Natural killer cell treated with Interleukin-12 subunit alpha and Interleukin-12 subunit beta and Interleukin-15 and Interleukin-18, amount 100 ng/mL, for 72 hours (primary cell): ENCODE results near the gene CASP8AP2. TPM values are rescaled to one million over a fixed set of nuclear protein-coding genes. Genes with fewer than 3 reads are reported as not detected.
"Not testable (repeated sequence)": the region's sequence is repeated elsewhere in the genome, so short reads cannot be mapped to it uniquely, and the experiment has no call there.

ENCODE experiments used
- ATAC-seq, 2 donors: fragments of 150-1000 bp; cut with Tn5 transposase in 1 of 2; sonication (Bioruptor Pico), chemical (Tn5 transposase) in 1 of 2; 2 replicates each; pipeline ENCODE4 v1.10.0; 2021
- DNase-seq: peaks from one replicate; pipeline ENCODE4 v3.0.0; 2022; ENCODE audit warnings: low spot score
- H3K27ac Mint-ChIP-seq, 2 donors: 1 replicate in 1 of 2; 2 replicates in 1 of 2; pipeline ENCODE4 v1.8.0; 2022; ENCODE audit warnings: mixed read lengths in 2 of 2, mild to moderate bottlenecking in 1 of 2, moderate library complexity in 1 of 2
- H3K27me3 Mint-ChIP-seq, 2 donors: 1 replicate in 1 of 2; 2 replicates in 1 of 2; pipeline ENCODE4 v1.8.0; 2022; ENCODE audit warnings: mixed read lengths in 2 of 2
- H3K36me3 Mint-ChIP-seq: one replicate; pipeline ENCODE4 v1.8.0; 2022; ENCODE audit warnings: mixed read lengths
- H3K4me1 Mint-ChIP-seq, 2 donors: 1 replicate in 1 of 2; 2 replicates in 1 of 2; pipeline ENCODE4 v1.8.0; 2022; ENCODE audit warnings: low read depth in 2 of 2, mixed read lengths in 2 of 2, mild to moderate bottlenecking in 1 of 2
- H3K4me3 Mint-ChIP-seq: one replicate; pipeline ENCODE4 v1.8.0; 2022; ENCODE audit warnings: mixed read lengths
- H3K9me3 Mint-ChIP-seq: 2 replicates; pipeline ENCODE4 v1.8.0; 2022; ENCODE audit warnings: mixed read lengths
- total RNA-seq, 2 donors: library from RNA; stranded (reverse); gene quantifications; one replicate each; pipeline ENCODE4 v1.2.3, GENCODE V29; 2022

The CASP8AP2 gene
- 10 to 100 TPM; 20.3 to 33.1 TPM for total RNA-seq

- Mint-ChIP-seq H3K36me3 (peaks cover 6% of the 10 kb centered on the region), H3K4me1 (peaks cover 19 to 23% of the 10 kb centered on the region in 2 donors), H3K4me3 (peak within 1 kb of the TSS; percentile 94), H3K27me3 (no peaks in the 10 kb centered on the region), H3K27ac (peak within 1 kb of the TSS; percentile 83 to 98), H3K9me3 (no peaks in the 10 kb centered on the region)
- ATAC-seq = peak; percentile 98 to 99
- DNase-seq = peak; percentile 95
Measured at GRCh38 chr6:89829472-89830169, at the start of gene CASP8AP2. Gene CASP8AP2, plus strand, starts transcription at chr6:89829880.

- DNase-seq (no peak), ATAC-seq (no peak)
- Mint-ChIP-seq H3K27me3 (no peaks in the 10 kb centered on the region), H3K36me3 (peaks cover 49% of the 10 kb centered on the region), H3K27ac (no peak overlapping the region), H3K4me3 (no peak overlapping the region), H3K4me1 (no peaks in the 10 kb centered on the region), H3K9me3 (no peaks in the 10 kb centered on the region)
Measured at GRCh38 chr6:89781070-89782034, 48.3 kb upstream of the CASP8AP2 start.

DNA sequence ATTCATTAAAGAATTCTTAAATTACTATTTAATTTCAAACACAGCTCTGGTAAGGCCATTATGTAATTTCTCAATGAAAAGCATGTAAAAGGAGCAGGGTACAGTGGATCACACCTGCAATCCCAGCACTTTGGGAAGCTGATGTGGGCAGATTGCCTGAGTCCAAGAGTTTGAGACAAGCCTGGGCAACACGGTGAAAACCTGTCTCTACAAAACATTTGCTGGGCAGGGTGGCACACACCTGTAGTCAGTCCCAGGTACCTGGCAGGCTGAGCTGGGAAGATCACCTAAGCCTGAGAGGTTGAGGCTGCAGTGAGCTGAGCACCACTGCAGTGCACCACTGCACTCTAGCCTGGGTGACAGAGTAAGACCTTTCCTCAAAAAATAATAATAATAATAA, 47.5 kb upstream of the CASP8AP2 start:
- H3K4me1 Mint-ChIP-seq = no peaks in the 10 kb centered on the region
- ATAC-seq = no peak
- no peaks in the 10 kb centered on the region for H3K9me3 Mint-ChIP-seq
- H3K27me3 Mint-ChIP-seq = no peaks in the 10 kb centered on the region
- no peak overlapping the region for H3K4me3 Mint-ChIP-seq
- DNase-seq = no peak
- no peak overlapping the region for H3K27ac Mint-ChIP-seq
- peaks cover 49% of the 10 kb centered on the region for H3K36me3 Mint-ChIP-seq

DNA sequence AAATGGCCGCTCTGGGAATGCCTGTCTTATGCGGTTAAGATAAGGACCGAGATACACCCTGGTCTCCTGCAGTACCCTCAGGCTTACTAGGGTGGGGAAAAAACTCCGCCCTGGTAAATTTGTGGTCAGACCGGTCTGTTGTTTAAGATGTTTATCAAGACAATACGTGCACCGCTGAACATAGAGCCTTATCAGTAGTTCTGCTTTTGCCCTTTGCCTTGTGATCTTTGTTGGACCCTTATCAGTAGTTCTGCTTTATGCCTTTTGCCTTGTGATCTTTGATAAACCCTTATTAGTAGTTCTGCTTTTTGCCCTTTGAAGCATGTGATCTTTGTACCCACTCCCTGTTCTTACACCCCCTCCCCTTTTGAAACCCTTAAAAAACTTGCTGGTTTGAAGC, 46.4 kb upstream of the CASP8AP2 start:
- DNase-seq, H3K4me3 Mint-ChIP-seq, H3K9me3 Mint-ChIP-seq, H3K27ac Mint-ChIP-seq, ATAC-seq, H3K27me3 Mint-ChIP-seq, H3K4me1 Mint-ChIP-seq: not testable (repeated sequence)
- H3K36me3 Mint-ChIP-seq = peaks cover 56% of the 10 kb centered on the region

DNA sequence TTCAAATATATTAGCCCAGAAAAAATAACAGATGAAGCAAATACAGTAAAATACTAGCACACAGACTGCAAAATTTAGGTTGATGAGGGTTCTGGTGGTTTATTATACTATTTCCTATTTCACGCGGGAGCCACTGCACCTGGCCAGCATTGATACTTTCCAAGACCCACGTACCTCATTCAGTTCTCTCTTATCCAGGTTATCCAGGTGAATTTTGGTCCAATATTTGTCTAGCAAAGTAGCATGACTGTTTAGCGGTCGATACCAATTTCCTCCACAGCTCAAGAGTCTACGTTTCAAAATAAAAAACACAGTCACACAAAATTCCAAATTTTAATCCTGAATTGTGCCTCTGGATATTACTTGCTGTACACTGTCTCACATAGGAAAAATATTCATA, 44.8 kb upstream of the CASP8AP2 start:
- no peak overlapping the region for H3K27ac Mint-ChIP-seq
- peaks cover 59% of the 10 kb centered on the region for H3K36me3 Mint-ChIP-seq
- no peaks in the 10 kb centered on the region for H3K9me3 Mint-ChIP-seq

DNA sequence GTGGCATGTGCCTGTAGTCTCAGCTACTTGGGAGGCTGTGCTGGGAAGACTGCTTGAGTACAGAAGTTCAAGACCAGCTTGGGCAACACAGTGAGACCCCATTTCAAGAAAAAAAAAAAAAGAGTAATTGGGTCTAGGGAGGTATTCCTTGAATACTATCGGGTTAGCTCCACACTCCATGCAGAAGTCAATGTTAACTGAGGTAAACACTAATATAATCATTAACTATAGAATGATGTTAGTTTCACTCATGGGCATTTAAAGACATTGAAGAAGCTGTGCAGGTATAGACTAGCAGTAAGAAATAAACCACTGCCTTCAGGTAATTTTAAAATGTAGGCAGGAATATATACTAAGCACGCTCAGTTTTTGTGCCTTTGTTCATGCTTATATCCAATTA, 42.7 kb upstream of the CASP8AP2 start:
- no peaks in the 10 kb centered on the region for H3K4me1 Mint-ChIP-seq
- H3K27ac Mint-ChIP-seq = no peak overlapping the region
- no peaks in the 10 kb centered on the region for H3K27me3 Mint-ChIP-seq
- ATAC-seq (no peak), DNase-seq (no peak)
- no peak overlapping the region for H3K4me3 Mint-ChIP-seq
- no peaks in the 10 kb centered on the region for H3K9me3 Mint-ChIP-seq
- H3K36me3 Mint-ChIP-seq = peaks cover 43% of the 10 kb centered on the region

More for the DNA sequence above, 44.8 kb upstream of the CASP8AP2 start:
- H3K4me3 Mint-ChIP-seq = no peak overlapping the region
- no peaks in the 10 kb centered on the region for H3K4me1 Mint-ChIP-seq
- DNase-seq (no peak), ATAC-seq (no peak)
- H3K27me3 Mint-ChIP-seq = no peaks in the 10 kb centered on the region

GRCh38 chr6:89787660-89788328, 41.9 kb upstream of the CASP8AP2 start:
- ATAC-seq (no peak), DNase-seq (no peak)
- Mint-ChIP-seq H3K27ac (no peak overlapping the region), H3K36me3 (peaks cover 40% of the 10 kb centered on the region), H3K4me1 (no peaks in the 10 kb centered on the region), H3K27me3 (no peaks in the 10 kb centered on the region), H3K4me3 (no peak overlapping the region), H3K9me3 (no peaks in the 10 kb centered on the region)

GRCh38 chr6:89789980-89790379, 39.7 kb upstream of the CASP8AP2 start:
- no peak overlapping the region for H3K27ac Mint-ChIP-seq
- DNase-seq = no peak
- H3K27me3 Mint-ChIP-seq = no peaks in the 10 kb centered on the region
- ATAC-seq = no peak
- peaks cover 17 to 19% of the 10 kb centered on the region in 2 donors for H3K4me1 Mint-ChIP-seq
- H3K4me3 Mint-ChIP-seq = no peak overlapping the region
- H3K36me3 Mint-ChIP-seq = peaks cover 31% of the 10 kb centered on the region
- no peaks in the 10 kb centered on the region for H3K9me3 Mint-ChIP-seq

DNA sequence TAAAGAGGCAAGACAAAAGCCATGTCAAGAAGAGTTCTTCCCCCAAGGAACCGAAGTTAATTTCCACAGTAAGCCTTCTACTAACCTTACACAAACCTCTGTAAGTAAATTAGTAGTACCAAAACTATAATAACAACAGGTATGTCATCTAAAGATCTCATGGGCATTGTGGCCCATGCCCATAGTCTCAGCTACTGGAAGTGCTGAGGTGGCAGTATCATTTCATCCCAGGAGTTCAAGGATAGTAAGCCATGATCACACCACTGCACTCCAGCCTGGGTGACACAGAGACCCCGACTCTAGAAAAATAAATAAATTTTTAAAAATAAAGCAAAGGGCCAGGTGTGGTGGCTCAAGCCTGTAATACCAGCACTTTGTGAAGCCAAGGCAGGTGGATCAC, 39.3 kb upstream of the CASP8AP2 start:
- no peaks in the 10 kb centered on the region for H3K9me3 Mint-ChIP-seq
- H3K27ac Mint-ChIP-seq = no peak overlapping the region
- H3K27me3 Mint-ChIP-seq = no peaks in the 10 kb centered on the region
- no peak overlapping the region for H3K4me3 Mint-ChIP-seq
- ATAC-seq (no peak), DNase-seq (no peak)
- peaks cover 21 to 23% of the 10 kb centered on the region in 2 donors for H3K4me1 Mint-ChIP-seq
- peaks cover 31% of the 10 kb centered on the region for H3K36me3 Mint-ChIP-seq

DNA sequence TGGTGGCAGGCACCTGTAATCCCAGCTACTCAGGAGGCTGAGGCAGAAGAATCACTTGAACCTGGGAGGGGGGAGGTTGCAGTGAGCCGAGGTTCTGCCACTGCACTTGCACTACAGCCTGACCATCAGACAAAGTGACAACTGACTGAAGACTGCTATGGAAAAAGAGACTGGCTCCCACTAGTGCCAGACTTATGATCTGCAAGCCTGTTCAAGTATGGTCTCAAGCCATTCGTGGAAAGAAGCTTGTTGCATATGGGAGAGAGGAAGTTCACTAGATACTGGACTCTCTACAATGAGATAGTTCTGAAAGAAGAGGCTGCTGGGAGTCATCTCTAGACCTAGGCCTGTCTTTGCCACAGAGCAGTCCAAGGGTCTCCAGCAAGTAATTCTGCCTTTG, 36.8 kb upstream of the CASP8AP2 start:
- ATAC-seq (peak; percentile 40 to 41), DNase-seq (no peak)
- no peaks in the 10 kb centered on the region for H3K9me3 Mint-ChIP-seq
- peaks cover 21 to 24% of the 10 kb centered on the region in 2 donors for H3K4me1 Mint-ChIP-seq
- no peak overlapping the region for H3K4me3 Mint-ChIP-seq
- H3K36me3 Mint-ChIP-seq = peaks cover 25% of the 10 kb centered on the region
- H3K27me3 Mint-ChIP-seq = no peaks in the 10 kb centered on the region
- peak overlapping the region in 1 of 2 donors; percentile 86 for H3K27ac Mint-ChIP-seq

DNA sequence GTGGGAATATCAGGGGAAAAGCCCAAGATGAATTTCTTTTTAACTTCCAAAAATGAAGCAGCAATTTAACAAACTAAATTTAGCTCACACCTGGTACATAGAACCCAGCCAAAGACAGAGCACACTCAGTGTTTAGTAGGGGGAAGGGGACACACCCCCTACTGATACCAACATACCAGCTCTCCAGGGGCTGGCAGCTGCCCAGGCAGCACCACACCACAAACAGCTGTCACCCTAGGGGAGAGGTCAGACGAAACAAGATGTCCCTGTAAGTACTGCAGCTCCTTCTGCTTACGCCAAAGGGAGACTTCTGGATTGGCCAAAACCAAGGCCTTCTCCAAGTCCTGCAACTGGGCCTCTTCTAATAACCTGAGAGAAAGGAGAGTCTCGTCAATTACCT, 36.1 kb upstream of the CASP8AP2 start:
- DNase-seq = no peak
- Mint-ChIP-seq H3K4me3 (no peak overlapping the region), H3K9me3 (no peaks in the 10 kb centered on the region), H3K36me3 (peaks cover 18% of the 10 kb centered on the region), H3K4me1 (peaks cover 21 to 24% of the 10 kb centered on the region in 2 donors), H3K27ac (peak overlapping the region in 1 of 2 donors; percentile 86), H3K27me3 (no peaks in the 10 kb centered on the region)
- ATAC-seq = no peak

- Mint-ChIP-seq H3K4me3 (peak overlapping the region; percentile 48), H3K9me3 (no peaks in the 10 kb centered on the region), H3K4me1 (peaks cover 21 to 24% of the 10 kb centered on the region in 2 donors), H3K27ac (peak overlapping the region; percentile 57 to 86), H3K27me3 (no peaks in the 10 kb centered on the region), H3K36me3 (peaks cover 15% of the 10 kb centered on the region)
- DNase-seq (no peak), ATAC-seq (peak in 1 of 2 donors; percentile 69)
Measured at GRCh38 chr6:89794324-89794723, 35.4 kb upstream of the CASP8AP2 start.

DNA sequence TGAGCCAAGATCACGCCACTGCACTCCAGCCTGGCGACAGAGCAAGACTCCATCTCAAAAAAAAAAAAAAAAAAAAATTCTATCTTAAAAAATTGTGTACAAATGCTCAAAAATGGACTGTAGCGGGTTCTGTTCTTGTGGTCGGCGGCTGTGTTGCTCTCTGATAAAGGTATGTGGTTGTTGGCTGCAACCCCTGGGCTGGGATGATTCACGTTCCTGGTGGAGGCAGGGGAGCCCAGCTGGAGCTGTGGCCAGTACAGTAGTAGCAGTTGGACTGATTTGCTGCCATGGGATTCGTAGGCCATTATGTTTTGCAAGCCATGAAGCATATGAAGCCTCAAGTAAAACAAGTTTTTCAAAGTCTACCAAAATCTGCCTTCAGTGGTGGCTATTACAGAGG, 32.4 kb upstream of the CASP8AP2 start:
- Mint-ChIP-seq H3K4me1 (peaks cover 24% of the 10 kb centered on the region in 2 donors), H3K27ac (no peak overlapping the region), H3K27me3 (no peaks in the 10 kb centered on the region), H3K36me3 (peaks cover 15% of the 10 kb centered on the region), H3K9me3 (no peaks in the 10 kb centered on the region), H3K4me3 (no peak overlapping the region)
- DNase-seq (no peak), ATAC-seq (no peak)
